Heart left ventricle (tissue), 16 donors: ENCODE results near the gene CACNA2D3. TPM values are rescaled to one million over a fixed set of nuclear protein-coding genes. Genes with fewer than 3 reads are reported as not detected.
A peak's percentile ranks its signal among the peaks of the same experiment; 100 is the strongest.

Experiments
- ATAC-seq, 4 donors: fragments of 200-7000 bp; cut with Tn5 transposase; one replicate each; pipeline ENCODE4 v1.9.1; 2020 to 2022; ENCODE audit warnings: moderate library complexity in 4 of 4, mild to moderate bottlenecking in 3 of 4, moderate number of reproducible peaks in 1 of 4
- DNase-seq, 5 donors: peaks; one replicate each; pipeline ENCODE4 v3.0.0-alpha.2; 2020
- H3K27ac ChIP-seq, 12 donors: fragments of 200-600 bp; sonication (generic) in 4 of 12; one replicate each; pipeline versions ENCODE4 v1.5.0 to v1.8.0; 2016 to 2022; ENCODE audit warnings: mild to moderate bottlenecking in 2 of 12
- H3K27me3 ChIP-seq, 9 donors: fragments of 200-600 bp; sonication (generic) in 2 of 9; one replicate each; pipeline versions ENCODE4 v1.5.1 to v1.8.0; 2016 to 2022; ENCODE audit warnings: mild to moderate bottlenecking in 3 of 9
- H3K36me3 ChIP-seq, 9 donors: fragments of 200-600 bp; sonication (generic) in 2 of 9; one replicate each; pipeline versions ENCODE4 v1.5.0 to v1.8.0; 2018 to 2022; ENCODE audit warnings: mild to moderate bottlenecking in 2 of 9
- H3K4me1 ChIP-seq, 12 donors: fragments of 200-600 bp; sonication (generic) in 4 of 12; one replicate each; pipeline versions ENCODE4 v1.5.0 to v1.8.0; 2016 to 2022; ENCODE audit warnings: mild to moderate bottlenecking in 3 of 12
- H3K4me3 ChIP-seq, 12 donors: fragments of 200-600 bp; sonication (generic) in 4 of 12; one replicate each; pipeline versions ENCODE4 v1.5.0 to v1.8.0; 2017 to 2022; ENCODE audit warnings: mild to moderate bottlenecking in 9 of 12, moderate library complexity in 4 of 12
- H3K9me3 ChIP-seq, 12 donors: fragments of 200-600 bp; sonication (generic) in 4 of 12; one replicate each; pipeline versions ENCODE4 v1.5.0 to v1.8.0; 2016 to 2022; ENCODE audit warnings: mild to moderate bottlenecking in 1 of 12
- POLR2A ChIP-seq, 2 donors: fragments of 450-650 bp; IDR thresholded peaks; one replicate each; pipeline ENCODE4 v1.6.1; 2017; ENCODE audit warnings: antibody characterized with exemption in 2 of 2, mild to moderate bottlenecking in 2 of 2, moderate library complexity in 2 of 2
- WGBS, 4 donors: extraction: QIAGEN DNeasy Blood & Tissue Kit in 2 of 4; methylation state at CpG; one replicate each; pipeline versions ENCODE4 v1.1.5 to v1.1.7; 2013 to 2018; 5-methylcytosine and 5-hydroxymethylcytosine counted together
- intact Hi-C, 10 donors: fragments of 100-400 bp; cut with DNase I; formaldehyde crosslinking; loops; one replicate each; pipeline versions ENCODE4 v1.11.1 to v1.14.2; 2022
- polyA plus RNA-seq, 2 donors: library from polyadenylated mRNA; stranded (reverse); fragments of 200-250 nt; gene quantifications; one replicate each; pipeline ENCODE4 v1.2.3, GENCODE V29; 2013
- total RNA-seq, 9 donors: library from RNA; depleted of rRNA in 2 of 9; stranded (reverse); fragments of >200 nt in 2 of 9; fragmentation: NEBNext Ultra II Directional in 3 of 9; extraction: Animal tissue kit (Norgen Biotek cat#: 25700) in 3 of 9; gene quantifications; one replicate each; pipeline versions ENCODE4 v1.1.0 to v1.2.4, GENCODE V29; 2016 to 2023
- TF ChIP-seq, protein P1 (sequence below), 12 donors: fragments of 200-600 bp; sonication (generic) in 4 of 12; IDR thresholded peaks; one replicate each; pipeline versions ENCODE4 v1.5.0 to v1.8.0; 2018 to 2022; ENCODE audit warnings: antibody characterized with exemption in 12 of 12, mild to moderate bottlenecking in 5 of 12
- donor health status: ischemic (EF 13 %, LVEDD 7.1; RV severe dilation, severe dysfunction).
- donor health status: healthy with polysubstance abuse.
- donor health status: DM: no; HTN: yes; CAD: no.
- donor health status: DM: no; HTN: no; CAD: no.
- donor health status: ischemic (EF 25% LVEDD 6.9; RV normal size, moderate dysfunction).
- donor health status: ischemic (EF 25% LVEDD 5.7; RV mildly dilated, moderate dysfunction).
- donor health status: healthy.
- donor health status: DM: yes; HTN: yes; CAD: no.
- donor health status: ischemic (EF 35%, LVEDD 5.7; RV mildly dilated, moderate dysfunction).
- donor health status: nonischemic (EF 11% LVEDD 7.7; RV severe dilation, severe dysfunction).
- donor health status: DM: yes; HTN: yes; CAD: no.
- donor health status: PGD.
- donor health status: ischemic (EF 29% LVEDD 5.4; RV normal size, mild dysfunction).
- donor health status: nonischemic (EF 23%, LVEDD 6.1; RV moderate dilation, normal function).

The CACNA2D3 gene
- total and polyA plus RNA-seq, 11 donors = 0.17 to 25.1 (median 12.8) TPM

- H3K27me3 ChIP-seq = no peaks in the 10 kb centered on the region
- intact Hi-C loops = no loop called here
- H3K9me3 ChIP-seq = peaks cover 0 to 4% (median 0%) of the 10 kb centered on the region in 12 donors
- WGBS, 4 donors = 54 to 66% (median 58%) methylated on average over 3 of the region's 3 CpGs
- H3K4me1 ChIP-seq = no peaks in the 10 kb centered on the region
- H3K4me3 ChIP-seq = no peak overlapping the region
- no peak for ATAC-seq
- H3K27ac ChIP-seq = no peak overlapping the region
- H3K36me3 ChIP-seq = no peaks in the 10 kb centered on the region
- DNase-seq = no peak
- no peak for TF ChIP-seq POLR2A (IDR thresholded peaks at IDR 0.05)
- TF ChIP-seq, protein P1, sequence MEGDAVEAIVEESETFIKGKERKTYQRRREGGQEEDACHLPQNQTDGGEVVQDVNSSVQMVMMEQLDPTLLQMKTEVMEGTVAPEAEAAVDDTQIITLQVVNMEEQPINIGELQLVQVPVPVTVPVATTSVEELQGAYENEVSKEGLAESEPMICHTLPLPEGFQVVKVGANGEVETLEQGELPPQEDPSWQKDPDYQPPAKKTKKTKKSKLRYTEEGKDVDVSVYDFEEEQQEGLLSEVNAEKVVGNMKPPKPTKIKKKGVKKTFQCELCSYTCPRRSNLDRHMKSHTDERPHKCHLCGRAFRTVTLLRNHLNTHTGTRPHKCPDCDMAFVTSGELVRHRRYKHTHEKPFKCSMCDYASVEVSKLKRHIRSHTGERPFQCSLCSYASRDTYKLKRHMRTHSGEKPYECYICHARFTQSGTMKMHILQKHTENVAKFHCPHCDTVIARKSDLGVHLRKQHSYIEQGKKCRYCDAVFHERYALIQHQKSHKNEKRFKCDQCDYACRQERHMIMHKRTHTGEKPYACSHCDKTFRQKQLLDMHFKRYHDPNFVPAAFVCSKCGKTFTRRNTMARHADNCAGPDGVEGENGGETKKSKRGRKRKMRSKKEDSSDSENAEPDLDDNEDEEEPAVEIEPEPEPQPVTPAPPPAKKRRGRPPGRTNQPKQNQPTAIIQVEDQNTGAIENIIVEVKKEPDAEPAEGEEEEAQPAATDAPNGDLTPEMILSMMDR (IDR thresholded peaks at IDR 0.05) = no peak
Observed at GRCh38 chr3:54237109-54237508, 114.8 kb downstream of the CACNA2D3 start.

GRCh38 chr3:54237788-54238502 lies 115.6 kb downstream of the CACNA2D3 start:
- intact Hi-C loops = no loop called here
- H3K4me1 ChIP-seq = no peaks in the 10 kb centered on the region
- H3K27ac ChIP-seq = no peak overlapping the region
- 51 to 63% (median 60%) methylated on average over 4 of the region's 4 CpGs for WGBS, 4 donors
- TF ChIP-seq POLR2A (IDR thresholded peaks at IDR 0.05) = no peak
- TF ChIP-seq, protein P1 (IDR thresholded peaks at IDR 0.05) = no peak
- H3K36me3 ChIP-seq = no peaks in the 10 kb centered on the region
- H3K4me3 ChIP-seq = no peak overlapping the region
- H3K27me3 ChIP-seq = no peaks in the 10 kb centered on the region
- ATAC-seq (no peak), DNase-seq (no peak)
- peaks cover 0 to 4% (median 0%) of the 10 kb centered on the region in 12 donors for H3K9me3 ChIP-seq

DNA sequence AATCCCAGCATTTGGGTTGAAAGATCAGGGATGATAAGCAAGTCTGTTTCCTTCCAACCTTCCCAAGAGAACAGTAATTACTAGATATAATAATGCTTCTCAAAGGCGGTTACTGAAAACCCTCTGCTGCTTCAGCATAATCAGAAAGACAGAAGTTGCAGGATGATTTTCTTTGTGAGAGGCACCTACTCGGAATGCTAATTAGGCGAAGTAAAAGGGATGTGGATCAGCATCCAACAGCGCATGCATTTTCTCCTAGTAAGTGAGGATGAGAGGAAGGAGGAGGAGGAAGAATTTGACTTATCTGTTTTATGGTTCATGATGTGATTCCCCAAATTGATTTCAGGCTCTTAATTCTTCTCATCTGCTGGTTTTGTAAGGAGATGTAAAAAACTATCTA lies 118.0 kb downstream of the CACNA2D3 start:
- intact Hi-C loops = no loop called here
- H3K9me3 ChIP-seq = peaks cover 0 to under 1% (median 0%) of the 10 kb centered on the region in 12 donors
- TF ChIP-seq POLR2A (IDR thresholded peaks at IDR 0.05) = no peak
- TF ChIP-seq, protein P1 (IDR thresholded peaks at IDR 0.05) = no peak
- no peak for DNase-seq
- no peak overlapping the region for H3K4me3 ChIP-seq
- H3K4me1 ChIP-seq = no peaks in the 10 kb centered on the region
- H3K36me3 ChIP-seq = no peaks in the 10 kb centered on the region
- H3K27ac ChIP-seq = no peak overlapping the region
- no peaks in the 10 kb centered on the region for H3K27me3 ChIP-seq
- WGBS, 4 donors = 70 to 83% (median 78%) methylated on average over 4 of the region's 4 CpGs
- ATAC-seq = no peak

DNA sequence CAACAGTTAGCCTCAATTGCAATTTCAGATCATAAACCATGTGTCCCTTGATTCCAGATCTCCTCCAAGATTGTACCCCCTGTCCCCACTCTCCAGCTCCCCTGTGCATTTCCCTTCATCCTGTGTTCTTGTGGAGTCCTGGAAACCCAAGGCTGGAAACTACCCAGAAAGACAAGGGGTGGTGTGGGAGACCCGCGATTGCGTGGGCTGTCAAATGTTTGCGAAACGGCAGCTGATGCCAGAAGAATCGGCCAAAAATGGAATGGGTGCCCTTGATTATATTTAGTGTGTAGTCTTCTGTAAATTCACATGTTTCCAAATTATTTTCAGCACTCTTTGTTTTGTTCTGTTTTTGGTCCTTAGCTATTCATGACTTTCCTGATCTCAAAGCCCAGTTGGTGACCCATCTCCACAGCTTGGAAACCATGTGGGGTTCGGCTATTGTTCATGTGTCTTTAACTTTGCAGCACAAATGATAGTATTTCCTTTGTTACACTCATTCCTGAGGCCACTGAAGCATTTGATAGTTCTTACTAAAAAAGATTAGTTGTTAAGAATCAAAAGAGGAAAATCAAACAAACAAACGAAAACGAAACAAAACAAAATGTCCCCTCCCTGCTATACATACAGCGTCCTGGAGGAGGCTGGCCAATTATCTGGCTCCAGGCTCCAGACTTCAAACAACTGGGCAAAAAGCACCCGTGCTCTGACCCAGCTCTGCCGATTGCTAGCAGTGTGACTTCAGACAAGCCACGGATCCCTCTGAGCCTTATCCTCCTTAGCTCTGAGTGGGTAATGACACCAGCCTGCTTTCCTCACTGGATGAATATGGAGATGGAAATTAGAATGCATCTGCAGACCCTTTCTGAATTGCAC lies 120.9 kb downstream of the CACNA2D3 start:
- TF ChIP-seq, protein P1 (IDR thresholded peaks at IDR 0.05) = no peak
- no peak for TF ChIP-seq POLR2A (IDR thresholded peaks at IDR 0.05)
- Histone ChIP-seq H3K36me3 (no peaks in the 10 kb centered on the region), H3K4me3 (peak overlapping the region in 7 of 12 donors; percentile 18 to 32 (median 28)), H3K27me3 (no peaks in the 10 kb centered on the region), H3K27ac (no peak overlapping the region), H3K9me3 (peaks cover 0 to 12% (median 0%) of the 10 kb centered on the region in 12 donors), H3K4me1 (no peaks in the 10 kb centered on the region)
- intact Hi-C loops = no loop called here
- 69 to 76% (median 73%) methylated on average over 13 of the region's 13 CpGs for WGBS, 4 donors
- no peak for ATAC-seq
- DNase-seq = no peak
